Hindlimb muscle (tissue), 1 donor: Measurements from ENCODE around the gene LPAR1. TPM values are rescaled to one million over a fixed set of nuclear protein-coding genes. Genes with fewer than 3 reads are reported as not detected.

Experiments used
- DNase-seq: peaks from one replicate; pipeline ENCODE4 v3.0.0-alpha.2; 2013
- polyA plus RNA-seq: library from polyadenylated mRNA; unstranded; fragments of 120-200 nt; gene quantifications from one replicate; pipeline ENCODE4 v1.2.1, GENCODE V29; 2013; ENCODE audit not compliant: insufficient read length

LPAR1 gene
- polyA plus RNA-seq, 1 donor = 30.1 TPM

- no peak for DNase-seq
These were observed 119.8 kb downstream of the LPAR1 start for GRCh38 chr9:110918316-110919049.

- DNase-seq = no peak
These were observed 121.9 kb downstream of the LPAR1 start for GRCh38 chr9:110916403-110916802.

- no peak for DNase-seq
These were observed 125.6 kb downstream of the LPAR1 start for GRCh38 chr9:110912419-110913291.

- DNase-seq = no peak
These were observed 126.4 kb downstream of the LPAR1 start for GRCh38 chr9:110911659-110912418.

- no peak for DNase-seq
These were observed 129.4 kb downstream of the LPAR1 start for GRCh38 chr9:110908894-110909293.

DNA sequence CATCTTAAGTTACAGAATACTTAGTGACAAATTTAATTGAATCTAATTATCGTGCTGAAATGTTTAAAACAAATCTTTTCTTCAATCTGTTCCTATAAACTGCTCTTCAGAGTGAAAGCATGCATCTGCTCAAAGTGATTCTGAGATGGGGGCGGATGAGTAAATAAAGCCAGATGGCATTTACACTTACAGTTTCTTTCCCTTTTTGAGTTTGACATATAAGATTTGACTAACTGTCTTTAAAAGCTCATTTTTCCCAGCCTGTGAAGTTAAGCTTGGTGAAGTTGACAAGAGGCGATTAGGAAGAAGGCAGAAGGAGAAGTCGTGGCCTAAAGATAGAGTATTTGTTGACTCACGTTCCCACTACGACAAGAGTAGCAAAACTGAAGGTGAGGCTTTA lies 137.4 kb downstream of the LPAR1 start:
- no peak for DNase-seq

DNA sequence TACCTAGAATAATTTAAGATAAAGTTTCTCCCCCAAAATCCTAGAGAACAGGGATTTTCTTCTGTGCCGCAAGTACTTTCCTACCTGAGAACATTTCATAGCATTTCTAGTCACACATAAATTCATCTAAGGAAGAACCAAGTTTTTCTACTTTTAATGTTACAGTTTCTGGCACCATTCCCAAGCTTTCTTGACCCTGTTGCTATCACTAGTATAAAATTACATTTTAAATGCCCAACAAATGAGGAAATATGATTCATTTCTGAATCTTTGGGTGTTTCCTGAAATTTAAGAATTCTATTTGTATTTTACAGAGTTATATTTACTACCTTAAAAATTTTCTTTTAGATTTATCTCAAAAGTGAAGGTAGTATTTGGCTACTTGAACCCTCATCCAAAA lies 137.8 kb downstream of the LPAR1 start:
- DNase-seq = no peak

DNA sequence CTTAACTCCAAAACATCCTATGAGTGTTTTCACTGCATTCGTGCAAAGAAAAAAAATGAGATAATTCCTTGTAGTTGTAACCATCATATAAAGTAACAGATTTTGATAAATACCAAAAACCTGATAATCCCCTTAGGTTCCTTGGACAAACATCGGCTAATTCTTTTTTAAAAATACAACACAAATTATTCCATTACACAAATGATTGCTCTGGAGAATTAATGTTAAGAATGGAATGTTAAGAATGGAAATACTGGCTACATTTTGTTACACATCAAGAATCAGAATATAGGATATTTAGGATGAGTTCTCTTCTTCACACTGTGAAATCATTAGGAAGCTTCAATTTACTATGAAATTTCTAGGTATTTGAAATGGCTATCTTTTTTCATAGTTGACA lies 139.4 kb downstream of the LPAR1 start:
- DNase-seq = no peak

DNA sequence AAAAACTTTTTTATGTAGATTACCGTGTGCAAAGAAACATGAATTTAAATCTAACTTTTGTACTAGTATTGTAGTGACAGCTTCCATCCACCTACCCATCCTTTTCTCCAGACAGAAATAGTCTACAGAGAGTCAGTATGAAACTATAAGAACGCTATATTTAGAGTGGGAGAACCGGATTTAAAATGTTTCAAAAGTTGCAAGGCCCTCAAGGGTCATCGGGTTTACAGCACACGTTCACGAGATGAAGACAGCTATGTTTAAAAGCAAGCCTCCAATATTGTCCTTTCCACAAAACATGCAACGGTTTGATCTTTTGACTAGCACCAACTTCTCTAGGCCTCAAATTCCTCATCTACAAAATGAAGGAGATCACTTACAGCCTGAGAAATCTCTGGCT lies 139.9 kb downstream of the LPAR1 start:
- no peak for DNase-seq

DNA sequence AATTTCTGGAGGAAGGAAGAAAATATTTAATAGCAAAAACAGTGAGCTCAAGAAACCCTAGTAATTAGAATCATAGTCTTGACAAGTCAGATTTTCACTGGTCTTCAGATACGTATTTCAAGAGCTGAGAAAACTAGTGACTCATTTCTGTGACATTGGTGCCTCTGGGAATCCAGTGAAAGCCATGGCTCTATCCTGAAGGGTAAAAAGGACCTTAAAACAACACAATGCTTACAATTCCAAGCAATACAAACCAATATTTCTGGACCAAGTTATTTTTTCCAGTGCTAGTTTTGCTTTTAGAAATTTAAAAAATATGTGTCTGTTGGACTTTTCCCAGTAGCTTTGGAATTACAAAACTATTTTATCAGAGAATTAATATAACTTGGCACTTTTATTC lies 140.3 kb downstream of the LPAR1 start:
- no peak for DNase-seq

DNA sequence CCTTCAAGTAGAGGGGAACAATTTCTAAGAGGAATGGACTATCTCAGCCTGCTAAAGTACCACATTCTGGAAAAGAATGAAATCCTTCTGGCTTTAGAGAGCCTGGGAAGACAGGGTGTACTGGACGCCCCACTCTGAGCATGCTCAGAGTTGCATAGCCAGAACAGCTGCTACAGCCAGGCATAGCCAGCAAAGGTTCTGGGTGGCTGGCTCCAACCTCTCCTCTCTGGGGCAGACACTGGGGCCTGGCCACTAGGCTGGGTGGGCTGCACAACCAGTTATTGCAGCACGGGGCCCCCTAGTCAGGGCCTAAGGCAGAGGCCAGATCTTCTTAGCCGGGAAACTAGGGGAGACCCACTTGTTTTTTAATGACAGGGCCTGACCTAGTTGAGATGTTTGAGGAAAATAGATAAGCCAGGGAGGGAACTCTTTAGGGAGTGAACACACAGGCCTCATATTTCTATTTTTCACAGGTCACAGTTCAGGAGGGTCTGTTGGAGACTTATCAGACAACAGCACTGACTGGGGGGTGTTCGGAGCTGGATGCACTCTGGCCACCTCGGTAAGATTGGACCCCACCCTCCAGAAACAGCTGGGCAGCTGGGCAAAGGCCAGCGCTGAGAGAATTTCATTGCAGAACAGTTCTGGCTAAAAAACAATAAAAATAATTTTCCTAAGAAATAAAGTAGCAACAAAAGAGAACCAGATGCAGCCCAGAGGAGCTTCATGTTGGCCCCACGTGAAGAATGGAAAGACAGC lies 142.9 kb downstream of the LPAR1 start:
- DNase-seq = peak; percentile 60

GRCh38 chr9:110894731-110895130 lies 143.5 kb downstream of the LPAR1 start:
- no peak for DNase-seq

DNA sequence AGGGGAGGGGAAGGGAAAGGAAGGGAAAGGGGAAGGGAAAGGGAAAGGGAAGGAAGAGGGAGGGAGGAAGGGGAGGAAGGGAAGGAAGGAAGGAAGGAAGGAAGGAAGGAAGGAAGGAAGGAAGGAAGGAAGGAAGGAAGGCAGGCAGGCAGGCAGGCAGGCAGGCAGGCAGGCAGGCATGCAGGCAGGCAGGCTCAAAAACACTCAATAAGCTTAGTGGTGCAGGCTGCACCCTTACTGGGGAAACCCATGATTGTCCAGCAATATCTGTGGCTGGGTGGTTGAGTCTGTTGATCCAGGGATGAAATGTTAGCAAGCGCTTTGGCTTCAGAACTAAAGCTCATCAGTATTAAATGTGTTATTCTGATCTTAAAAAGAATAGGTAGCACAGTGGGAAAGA lies 145.6 kb downstream of the LPAR1 start:
- no peak for DNase-seq

DNA sequence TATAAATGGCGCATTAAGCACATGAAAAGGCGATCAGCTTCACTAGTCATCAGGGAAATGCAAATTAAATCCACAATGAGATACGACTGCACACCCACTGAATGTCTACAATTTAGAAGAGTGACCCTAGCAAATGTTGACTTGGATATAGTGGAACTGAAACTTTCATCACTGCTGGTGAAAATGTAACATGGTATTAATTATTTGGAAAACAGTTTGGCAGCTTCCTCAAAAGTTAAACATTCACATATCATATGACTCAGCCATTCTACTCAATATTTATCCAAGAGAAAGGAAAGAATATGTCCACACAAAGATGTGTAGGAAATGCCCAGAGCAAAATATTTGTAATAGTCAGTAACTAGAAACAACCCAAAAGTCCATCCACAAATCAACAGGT lies 146.5 kb downstream of the LPAR1 start:
- no peak for DNase-seq

DNA sequence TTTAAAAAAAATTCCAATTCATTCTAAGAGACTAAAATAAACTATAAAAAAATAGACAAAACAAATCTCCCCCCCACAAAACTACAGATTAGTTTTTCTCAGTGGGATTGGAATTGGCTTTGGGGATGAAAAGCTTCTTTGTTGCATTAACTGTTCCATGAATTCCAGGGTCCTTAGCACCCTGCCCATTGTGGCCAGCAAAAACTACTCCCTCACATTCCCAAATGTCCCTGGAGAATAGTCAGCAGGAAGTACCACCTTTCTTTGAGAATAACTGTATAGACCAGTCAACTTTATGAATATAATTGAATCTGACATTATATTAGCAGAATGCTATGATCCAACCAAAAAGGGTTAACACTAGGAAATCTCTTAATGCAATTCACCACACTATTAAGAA lies 147.9 kb downstream of the LPAR1 start:
- DNase-seq = no peak

DNA sequence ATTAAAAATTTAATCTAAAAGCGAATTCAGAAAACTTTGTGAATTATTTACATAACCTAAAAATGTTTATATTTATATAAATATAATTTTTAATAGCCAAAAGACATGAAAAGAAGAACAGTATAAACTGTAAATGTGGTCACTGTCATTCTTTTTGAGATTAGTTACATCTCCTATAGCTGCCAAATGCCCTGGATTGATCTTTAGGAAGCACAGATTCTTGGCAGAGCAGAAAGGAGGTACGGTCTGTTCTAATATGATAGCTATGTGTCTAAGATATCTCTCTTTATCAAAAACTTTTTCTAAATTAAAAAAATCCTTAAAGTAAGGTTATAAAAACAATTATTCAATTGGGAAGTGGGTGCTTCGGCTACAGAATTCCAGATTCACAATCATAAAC lies 151.0 kb downstream of the LPAR1 start:
- no peak for DNase-seq

GRCh38 chr9:110886832-110887231 lies 151.4 kb downstream of the LPAR1 start:
- no peak for DNase-seq

- DNase-seq = peak; percentile 70
These were observed 158.1 kb downstream of the LPAR1 start for GRCh38 chr9:110880189-110880588.

- no peak for DNase-seq
These were observed 160.9 kb downstream of the LPAR1 start for GRCh38 chr9:110877374-110877773.

- DNase-seq = no peak
These were observed 161.3 kb downstream of the LPAR1 start for GRCh38 chr9:110876929-110877328.

- no peak for DNase-seq
These were observed 163.2 kb downstream of the LPAR1 start for GRCh38 chr9:110874963-110875674.

- no peak for DNase-seq
These were observed 165.3 kb downstream of the LPAR1 start for GRCh38 chr9:110872920-110873319.
